HG02970 (cell line): Measurements from ENCODE around the gene EYA3.

Experiments
- ATAC-seq: cut with Tn5 transposase; IDR thresholded peaks from one replicate; pipeline ENCODE4 v1.9.1; 2021; ENCODE audit warnings: mild to moderate bottlenecking, moderate library complexity, moderate number of reproducible peaks; ENCODE audit not compliant: unreplicated experiment, low FRiP score

EYA3 gene

DNA sequence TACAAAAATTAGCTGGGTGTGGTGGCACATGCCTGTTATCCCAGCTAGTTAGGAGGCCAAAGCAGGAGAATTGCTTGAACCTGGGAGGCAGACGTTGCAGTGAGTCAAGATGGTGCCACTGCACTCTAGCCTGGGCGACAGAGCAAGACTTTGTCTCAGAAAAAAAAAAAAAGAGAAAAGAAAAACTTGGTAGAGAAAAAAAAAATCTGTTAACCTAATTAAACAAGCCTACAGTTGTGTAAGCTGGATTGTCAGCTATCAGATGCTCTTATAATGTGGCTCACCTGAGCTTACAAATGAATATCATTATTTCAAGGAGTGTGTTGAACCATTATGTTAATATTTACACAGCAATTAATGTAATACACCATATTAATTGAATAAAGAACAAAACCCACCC, 26.4 kb upstream of the EYA3 start:
- ATAC-seq = no peak

DNA sequence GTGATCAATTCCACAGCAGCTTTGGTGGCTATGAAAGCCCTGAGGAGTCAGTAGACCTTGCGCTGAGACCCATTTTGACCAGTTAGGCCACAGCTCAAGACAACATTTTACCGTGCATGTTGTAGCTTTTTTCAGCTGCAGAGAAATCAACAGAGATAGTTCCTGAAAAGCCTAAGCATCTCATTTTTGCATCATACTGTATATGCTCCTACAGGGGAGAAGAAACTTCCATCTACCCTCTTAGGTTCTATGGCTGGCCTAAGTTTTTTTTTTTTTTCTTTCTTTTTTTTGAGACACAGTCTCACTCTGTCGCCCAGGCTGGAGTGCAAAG, 24.8 kb upstream of the EYA3 start:
- ATAC-seq = no peak

DNA sequence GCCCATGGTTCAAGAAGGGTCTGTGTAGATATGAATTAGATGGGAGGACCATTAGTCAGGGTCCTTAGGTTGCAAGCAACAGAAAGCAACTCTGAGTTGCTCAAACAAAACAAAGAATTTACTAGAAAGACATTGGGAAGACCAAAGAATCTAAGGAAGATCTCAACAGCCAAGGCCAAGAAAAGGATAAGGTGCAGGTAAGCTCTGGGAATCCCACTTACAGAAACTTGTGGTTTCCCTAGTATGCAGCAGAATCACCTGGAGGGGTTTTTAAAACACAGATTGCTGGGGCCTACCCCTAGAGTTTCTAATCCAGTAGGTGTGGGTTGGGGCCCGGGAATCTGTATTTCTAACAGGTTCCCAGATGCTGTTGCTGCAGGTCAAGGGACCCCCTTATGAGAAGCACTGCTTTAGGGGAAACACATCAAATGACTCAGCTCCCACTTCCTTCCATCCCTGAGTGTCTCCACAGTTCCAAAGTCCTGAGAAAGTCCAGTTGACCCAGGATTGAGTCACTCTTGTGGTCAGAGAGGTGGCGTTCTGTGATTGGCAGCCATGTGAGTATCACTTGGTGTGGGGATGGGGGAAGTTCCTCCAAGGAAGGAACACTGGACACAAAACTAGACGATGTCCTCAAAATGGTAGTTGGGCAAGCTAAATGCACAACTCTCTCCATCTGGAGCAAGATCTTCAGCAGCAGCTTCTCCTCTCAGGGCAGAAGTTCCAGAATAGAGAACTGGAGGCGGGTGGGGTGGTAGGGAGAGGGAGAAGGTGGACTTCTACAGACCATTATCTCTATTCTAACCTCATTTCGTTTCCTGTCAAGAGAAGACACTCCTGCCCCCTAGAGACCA, 24.2 kb upstream of the EYA3 start:
- ATAC-seq = no peak

DNA sequence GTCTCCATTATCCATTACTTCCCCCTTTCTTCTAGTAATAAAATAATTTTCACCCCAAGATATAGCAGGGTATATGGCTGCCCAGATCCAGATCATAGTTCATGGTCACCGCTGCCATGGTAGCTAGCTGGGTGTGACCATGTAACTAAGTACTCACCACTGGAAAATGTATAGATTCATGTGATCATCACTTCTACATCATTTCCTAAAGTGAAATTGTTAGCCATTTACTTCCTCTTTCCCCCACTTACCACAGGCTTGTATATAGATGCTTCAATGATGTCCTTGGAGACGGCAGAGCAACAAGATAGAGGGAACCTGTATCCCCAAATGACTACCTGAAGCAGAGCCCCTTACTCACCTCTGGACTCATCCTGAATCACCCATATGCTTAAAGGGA, 22.7 kb upstream of the EYA3 start:
- no peak for ATAC-seq

DNA sequence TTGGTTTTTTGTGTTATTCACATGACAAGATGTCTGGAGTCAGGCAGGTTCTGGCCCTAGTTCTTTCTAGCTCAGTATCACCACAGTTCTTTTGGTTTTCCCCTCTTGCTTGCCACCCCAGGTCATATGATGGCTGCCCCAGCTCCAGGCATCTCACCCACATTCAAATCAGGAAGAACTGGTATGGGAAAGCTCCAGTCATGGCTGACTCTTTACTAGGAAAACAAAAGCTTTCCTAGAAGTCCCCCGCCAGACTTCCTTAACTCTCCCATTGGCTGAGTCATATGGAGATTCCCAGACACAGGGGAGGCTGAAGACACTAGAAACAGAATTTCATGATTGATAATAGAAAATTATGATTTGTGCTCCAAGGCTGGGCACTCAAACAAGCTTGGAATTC, 22.1 kb upstream of the EYA3 start:
- ATAC-seq = no peak

DNA sequence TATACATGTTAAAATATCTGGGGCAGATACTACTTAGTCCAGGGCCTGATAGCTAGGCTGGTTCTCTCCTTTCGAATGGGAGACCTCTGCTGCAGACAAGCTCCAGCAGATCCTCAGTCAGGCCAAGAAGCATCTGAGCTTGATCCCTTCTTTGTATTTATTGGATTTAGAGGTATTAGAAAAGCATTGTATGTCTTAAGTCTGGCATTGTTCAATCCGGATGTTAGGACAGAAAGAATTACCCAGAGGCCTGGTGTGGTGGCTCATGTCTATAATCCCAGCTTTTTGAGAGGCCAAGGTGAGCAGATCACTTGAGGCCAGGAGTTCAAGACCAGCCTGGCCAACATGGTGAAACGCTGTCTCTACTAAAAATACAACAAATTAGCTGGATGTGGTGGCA, 21.2 kb upstream of the EYA3 start:
- no peak for ATAC-seq

DNA sequence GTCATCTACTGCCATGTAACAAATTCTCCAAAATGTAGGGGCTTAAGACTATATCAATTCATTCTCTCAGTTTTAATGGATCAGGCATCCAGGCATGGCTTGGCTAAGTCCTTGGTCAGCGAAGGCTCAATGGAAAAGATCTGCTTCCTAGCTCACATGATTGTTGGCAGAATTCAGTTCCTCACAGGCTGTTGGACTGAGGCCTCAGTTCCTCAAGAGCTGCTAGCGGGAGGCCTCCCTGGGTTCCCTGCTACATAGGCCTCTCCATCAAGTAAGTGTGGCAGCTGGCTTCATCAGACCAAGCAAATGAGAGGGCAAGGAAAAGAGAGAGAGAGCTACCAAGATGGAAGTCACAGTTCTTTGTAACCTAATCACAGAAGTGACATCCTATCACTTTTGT, 19.6 kb upstream of the EYA3 start:
- no peak for ATAC-seq

- ATAC-seq = no peak
Observed at GRCh38 chr1:28104866-28105467, 16.6 kb upstream of the EYA3 start.

DNA sequence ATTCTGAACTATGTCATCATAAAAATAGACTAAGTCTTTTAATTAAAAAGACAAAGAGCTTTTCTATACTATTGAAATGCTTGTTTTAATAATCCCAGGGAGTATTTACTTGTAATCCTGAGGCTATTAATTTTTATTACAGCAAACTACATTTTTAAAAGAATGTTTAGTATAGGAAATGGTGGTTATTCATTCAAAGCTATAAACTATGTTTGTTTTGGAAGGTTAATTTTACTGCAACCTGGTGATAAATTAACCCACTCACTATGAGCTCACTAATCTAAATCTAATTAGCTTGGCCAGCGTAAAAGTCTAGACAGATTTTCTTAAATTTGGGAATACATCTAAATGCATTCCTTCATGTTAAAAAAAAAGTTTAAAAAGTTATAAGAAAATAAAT, 13.8 kb upstream of the EYA3 start:
- ATAC-seq = no peak

GRCh38 chr1:28099050-28099769, 10.8 kb upstream of the EYA3 start:
- ATAC-seq = no peak

DNA sequence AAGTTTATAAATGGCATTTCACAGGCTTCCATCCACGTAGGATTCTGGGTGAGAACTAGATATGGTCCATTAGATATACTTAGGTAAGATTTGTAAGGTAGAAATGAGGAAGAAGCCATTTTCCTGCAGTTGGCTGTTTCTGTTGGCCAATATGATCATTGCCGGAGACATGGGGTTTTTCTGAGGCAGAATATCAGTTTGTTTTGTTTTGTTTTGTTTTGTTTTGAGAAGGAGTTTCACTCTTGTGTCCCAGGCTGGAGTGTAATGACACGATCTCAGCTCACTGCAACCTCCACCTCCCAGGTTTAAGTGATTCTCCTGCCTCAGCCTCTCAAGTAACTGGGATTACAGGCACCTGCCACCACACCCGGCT, 8.7 kb upstream of the EYA3 start:
- ATAC-seq = no peak

DNA sequence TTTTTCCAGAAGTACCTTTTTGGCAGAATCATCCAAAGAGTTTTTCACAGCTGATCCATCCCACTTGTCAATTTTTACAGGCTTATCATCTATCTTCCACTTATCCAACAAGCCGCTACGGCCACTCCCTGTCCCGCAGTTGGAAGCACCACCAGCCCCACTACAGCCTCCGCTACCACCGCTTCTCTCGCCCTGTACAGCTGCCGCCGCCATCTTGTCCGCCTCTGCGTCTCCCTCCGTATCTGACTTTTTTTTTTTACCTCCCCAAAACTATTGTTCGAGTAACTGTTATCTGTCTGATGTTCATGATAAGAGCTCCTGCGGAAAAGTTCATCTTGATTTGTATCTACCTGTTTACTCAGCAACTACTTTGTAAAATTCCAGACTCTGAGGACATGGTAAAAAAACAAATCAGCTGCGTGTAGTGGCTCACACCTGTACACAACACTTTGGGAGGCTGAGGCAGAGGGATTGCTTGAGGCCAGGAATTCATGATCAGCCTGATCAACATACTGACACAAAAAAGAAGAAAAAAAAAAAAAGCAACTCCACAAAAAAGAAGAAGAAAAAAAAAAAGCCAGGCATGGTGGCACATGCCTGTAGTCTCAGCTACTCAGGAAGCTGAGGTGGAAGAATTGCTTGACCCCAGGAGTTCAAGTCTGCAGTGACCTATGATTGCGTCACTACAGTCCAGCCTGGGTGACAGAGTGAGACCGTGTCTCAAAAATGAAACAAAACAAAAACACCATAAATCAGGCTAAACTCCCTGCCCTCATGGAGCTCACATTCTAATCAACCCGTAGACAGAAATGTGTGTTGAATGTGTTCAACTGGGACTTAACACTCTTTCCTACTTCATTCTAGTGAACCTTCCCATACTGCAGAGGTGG, 8.0 kb upstream of the EYA3 start:
- ATAC-seq = no peak

DNA sequence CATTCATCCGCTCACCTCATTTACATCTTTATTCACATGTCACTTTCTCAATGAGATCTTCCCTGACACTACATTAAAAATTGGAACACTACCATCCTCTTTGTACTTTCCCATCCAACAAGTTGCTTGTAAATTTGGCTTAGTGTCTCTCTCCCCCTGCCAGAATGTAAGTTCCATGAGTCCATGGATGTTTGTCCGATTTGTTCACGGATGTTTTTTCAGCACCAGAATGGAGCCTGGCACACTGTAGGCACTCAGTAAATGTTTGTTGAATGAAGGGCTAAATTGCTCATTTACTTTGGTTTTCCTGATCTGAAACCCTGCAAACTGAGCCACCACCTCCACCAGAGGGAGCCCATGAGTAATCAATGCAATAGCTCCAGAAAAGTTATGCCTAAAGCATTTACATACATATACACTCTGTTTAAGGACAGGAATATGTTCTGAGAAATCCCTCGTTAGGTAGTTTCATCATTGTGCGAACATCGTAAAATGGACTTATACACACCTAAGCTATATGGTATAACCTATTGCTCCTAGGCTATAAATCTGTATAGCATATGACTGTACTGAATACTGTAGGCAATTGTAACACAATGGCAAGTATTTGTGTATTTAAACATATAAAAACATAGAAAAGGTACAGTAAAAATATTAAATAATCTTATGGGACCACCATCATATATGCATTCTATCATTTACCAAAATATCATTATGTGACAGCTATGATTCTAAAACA, 2.8 kb upstream of the EYA3 start:
- ATAC-seq = no peak

DNA sequence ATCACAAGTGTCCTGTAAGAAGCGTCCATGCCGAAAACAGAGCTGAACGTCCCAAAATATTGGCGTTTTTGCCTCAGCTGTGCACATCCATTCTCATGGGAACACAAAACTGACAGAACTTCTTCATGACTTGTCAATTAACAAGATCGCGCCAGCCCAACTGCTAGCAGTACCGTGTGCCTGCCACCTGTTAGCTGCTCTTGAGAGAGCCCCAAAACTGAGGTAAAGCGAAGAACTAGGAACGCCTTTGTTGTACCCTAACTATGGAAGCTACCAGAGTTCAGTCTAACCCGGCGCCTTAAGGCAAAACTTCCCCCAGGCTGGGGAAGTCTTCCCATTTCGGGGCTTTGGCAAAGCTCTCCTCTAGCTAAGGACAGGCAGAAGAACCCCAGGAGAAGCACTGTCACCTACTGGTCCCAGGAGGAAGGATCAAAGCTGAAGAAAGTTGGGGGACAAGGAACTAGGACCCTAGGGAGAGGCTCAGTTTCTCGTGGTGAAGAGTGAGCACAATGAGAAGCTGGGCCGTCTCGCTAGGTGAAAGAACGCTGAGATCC, 719 bp downstream of the EYA3 start:
- peak; percentile 8 for ATAC-seq

GRCh38 chr1:28086651-28087050, 1.8 kb downstream of the EYA3 start:
- ATAC-seq = no peak

DNA sequence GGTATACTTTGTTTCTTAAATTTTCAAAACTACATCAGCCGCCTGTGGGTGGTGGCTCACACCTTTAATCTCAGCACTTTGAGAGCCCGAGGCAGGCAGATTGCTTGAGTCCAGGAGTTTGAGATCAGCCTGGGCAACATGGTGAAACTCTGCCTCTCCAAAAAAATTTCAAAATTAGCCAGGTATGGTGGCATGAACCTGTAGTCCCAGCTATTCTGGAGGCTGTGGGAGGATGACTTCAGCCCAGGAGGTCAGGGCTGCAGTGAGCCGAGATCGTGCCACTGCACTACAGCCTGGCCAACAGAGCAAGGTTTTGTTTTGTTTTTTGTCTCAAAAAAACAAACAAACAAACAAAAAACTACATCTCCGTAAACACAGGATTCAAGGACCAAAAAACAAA, 3.3 kb downstream of the EYA3 start:
- no peak for ATAC-seq

DNA sequence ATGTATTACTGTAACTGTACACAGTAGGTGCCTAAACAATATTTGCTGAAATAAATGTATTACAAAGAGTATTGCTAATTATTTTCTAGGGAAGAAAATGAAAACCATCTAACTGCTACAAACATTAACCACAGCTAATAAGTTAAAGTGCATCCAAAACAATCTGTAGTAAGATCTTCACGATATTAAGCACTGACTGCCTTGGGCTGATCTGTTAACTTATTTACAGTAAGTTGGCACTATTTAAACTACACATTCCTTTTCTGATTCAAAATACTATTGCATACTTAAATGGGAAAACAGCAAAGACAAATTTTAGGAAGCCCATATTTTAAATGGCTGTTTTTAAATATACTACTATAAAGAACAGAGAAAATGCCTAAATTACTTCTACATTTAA, 4.5 kb downstream of the EYA3 start:
- ATAC-seq = no peak

DNA sequence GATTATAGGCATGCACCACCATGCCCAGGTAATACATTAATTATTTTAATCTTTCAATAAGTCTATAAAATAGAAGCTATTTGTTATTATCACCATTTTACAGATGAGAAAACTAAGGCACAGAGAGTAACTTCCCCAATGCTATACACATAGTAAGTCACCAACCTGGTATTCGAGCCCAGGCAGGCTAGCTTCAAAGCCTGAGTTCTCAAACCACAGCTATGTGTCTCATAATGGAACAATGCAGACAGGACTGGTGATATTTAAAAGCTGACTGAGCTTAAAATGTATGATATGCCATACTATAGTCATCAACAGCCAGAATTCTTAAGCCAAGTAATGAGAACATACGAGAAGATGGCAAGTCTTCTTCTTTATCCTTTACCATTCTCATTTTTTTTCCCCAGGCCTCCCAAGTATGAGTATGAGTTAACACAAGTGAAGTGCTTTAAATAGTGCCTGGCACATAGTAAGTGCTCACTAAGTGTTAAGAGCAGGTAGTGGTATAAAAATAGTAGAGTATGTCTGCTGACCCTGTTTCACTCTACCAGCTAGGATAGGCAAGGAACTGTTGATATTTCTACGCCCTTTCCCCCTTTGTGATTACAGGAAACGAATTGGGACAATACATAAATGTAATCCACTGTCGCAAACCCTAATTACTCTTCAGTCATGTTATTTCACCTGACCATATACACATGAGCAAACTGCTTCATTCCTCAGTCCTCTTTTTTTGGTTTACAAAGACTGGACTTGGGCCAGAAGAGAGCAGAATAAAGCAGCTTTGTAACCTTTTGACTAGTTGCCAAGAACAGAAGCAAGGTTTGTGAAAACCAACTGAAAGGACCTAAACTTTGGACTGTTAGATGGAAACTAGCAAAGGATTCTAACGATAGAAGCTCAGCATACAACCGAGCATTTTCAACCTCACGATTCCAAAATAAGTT, 9.5 kb downstream of the EYA3 start:
- ATAC-seq = no peak

DNA sequence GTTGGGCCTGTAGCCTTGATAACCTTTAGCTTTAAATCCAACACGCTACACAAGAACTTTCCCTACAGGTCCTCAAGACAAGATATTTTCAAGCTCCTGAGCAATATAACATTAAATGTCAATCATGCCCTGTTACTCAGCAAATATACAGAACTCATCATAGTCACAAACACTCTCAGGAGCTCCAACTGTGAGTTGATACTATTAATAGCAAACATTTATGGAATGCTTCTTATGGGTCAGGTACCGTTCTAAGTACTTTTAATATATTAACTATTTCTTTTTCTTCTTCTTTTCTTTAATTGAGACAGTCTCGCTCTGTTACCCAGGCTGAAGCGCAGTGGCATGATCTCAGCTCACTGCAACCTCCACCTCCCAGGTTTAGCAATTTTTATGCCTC, 10.1 kb downstream of the EYA3 start:
- no peak for ATAC-seq
